NT2/D1 (cell line): Measurements from ENCODE around the gene CAPG.

Experiments used
- YY1 ChIP-seq: IDR thresholded peaks from 2 replicates; pipeline ENCODE4 v1.6.1; 2011; ENCODE audit not compliant: insufficient read length, insufficient read depth
- ZNF274 ChIP-seq: IDR thresholded peaks from 2 replicates; pipeline ENCODE4 v1.6.1; 2011; ENCODE audit warnings: mild to moderate bottlenecking, low read depth, low read length

DNA sequence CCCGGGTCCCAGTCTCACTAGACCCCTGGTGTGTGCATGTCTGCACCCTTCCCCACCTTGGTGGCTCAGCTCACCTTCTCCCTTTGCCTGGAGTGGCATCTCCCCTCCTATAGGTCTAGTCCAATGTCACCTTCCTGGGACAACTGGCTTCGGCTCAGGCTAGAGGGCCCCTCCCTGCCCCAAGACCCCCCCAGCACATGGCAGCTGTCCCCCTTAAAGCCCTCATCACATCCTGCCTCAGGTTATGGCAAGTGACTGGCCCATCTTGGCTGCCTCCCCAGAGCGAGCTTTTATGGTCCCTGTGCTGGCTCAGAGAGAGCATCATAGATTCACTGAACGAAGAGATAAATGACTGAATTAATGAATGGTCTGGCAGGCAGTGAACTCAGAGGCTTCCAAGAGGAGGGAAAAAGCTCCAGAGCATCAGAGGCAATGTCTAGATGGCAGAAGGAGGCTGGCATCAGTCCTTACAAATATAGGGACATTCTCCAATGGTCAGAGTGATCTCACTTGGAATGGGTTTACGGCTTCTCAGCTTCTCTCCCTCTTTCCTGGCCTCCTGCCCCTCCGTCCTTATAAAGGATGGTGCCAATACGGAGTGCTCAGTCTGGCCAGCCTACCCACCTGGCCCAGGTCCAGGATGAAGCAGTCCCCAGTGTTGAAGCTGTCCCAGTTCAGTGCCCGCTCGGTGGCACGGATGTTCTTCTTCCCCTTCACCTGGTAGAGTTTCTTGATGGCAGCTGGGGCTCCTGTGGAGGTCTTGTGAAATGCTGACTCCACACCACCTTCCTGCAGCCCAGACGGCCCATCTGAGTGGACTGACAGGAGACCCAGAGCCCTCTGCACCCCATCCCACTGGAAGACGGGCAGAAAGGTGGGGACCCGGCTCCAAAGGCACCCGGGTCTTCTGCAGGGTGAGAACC is 9.4 kb downstream of the CAPG start:
- TF ChIP-seq ZNF274, result no peak
- no peak for TF ChIP-seq YY1
